Testis (tissue), 2 donors: Measurements from ENCODE around the gene KRTAP8-1.

Source experiments
- CTCF ChIP-seq, 3 experiments: fragments of 450-650 bp in 2 of 3; fragments of 200-600 bp in 1 of 3; sonication (generic) in 1 of 3; IDR thresholded peaks; one replicate each; pipeline ENCODE4 v1.5.1; 2016 to 2019; ENCODE audit warnings: antibody characterized with exemption in 3 of 3, mild to moderate bottlenecking in 2 of 3, moderate library complexity in 1 of 3
- POLR2A ChIP-seq: fragments of 450-650 bp; IDR thresholded peaks from one replicate; pipeline ENCODE4 v1.6.1; 2017; ENCODE audit warnings: antibody characterized with exemption, mild to moderate bottlenecking, moderate library complexity

- TF ChIP-seq CTCF (IDR thresholded peaks at IDR 0.05) (no peak), POLR2A (no peak)
These were observed 29.9 kb upstream of the KRTAP8-1 start for GRCh38 chr21:30842990-30843389.
